Fibroblast of pulmonary artery (primary cell): Measurements from ENCODE around the gene ZNF222.

Experiments
- DNase-seq: peaks from one replicate; pipeline ENCODE4 v3.0.0-alpha.2; 2010; ENCODE audit warnings: low read depth
- H3K4me3 ChIP-seq: replicated peaks from 2 replicates; pipeline ENCODE4 v1.5.1; 2011; ENCODE audit warnings: low read depth, mild to moderate bottlenecking, control low read depth, low read length, moderate library complexity
- TF ChIP-seq, protein P1 (sequence below): IDR thresholded peaks from 2 replicates; pipeline ENCODE4 v1.5.1; 2011; ENCODE audit warnings: mild to moderate bottlenecking, control low read depth, low read length, inconsistent platforms; ENCODE audit errors: missing control alignments

Gene ZNF222

DNA sequence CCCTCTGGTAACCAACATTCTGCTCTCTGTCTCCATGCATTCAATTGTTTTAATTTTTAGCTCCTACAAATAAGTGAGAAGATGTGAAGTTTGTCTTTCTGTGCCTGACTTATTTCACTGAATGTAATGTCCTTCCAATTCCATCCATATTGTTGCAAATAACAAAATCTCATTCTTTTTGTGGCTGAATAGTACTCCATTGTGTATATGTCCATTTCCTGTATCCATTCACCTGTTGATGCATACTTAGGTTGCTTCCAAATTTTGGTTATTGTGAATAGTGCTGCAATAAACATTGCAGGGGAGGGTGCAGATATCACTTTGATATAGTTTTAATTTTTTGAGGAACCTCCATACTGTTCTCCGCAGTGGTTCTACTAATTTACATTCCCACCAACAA, 44.2 kb downstream of the ZNF222 start:
- no peak overlapping the region for H3K4me3 ChIP-seq
- DNase-seq: no peak
- TF ChIP-seq, protein P1, sequence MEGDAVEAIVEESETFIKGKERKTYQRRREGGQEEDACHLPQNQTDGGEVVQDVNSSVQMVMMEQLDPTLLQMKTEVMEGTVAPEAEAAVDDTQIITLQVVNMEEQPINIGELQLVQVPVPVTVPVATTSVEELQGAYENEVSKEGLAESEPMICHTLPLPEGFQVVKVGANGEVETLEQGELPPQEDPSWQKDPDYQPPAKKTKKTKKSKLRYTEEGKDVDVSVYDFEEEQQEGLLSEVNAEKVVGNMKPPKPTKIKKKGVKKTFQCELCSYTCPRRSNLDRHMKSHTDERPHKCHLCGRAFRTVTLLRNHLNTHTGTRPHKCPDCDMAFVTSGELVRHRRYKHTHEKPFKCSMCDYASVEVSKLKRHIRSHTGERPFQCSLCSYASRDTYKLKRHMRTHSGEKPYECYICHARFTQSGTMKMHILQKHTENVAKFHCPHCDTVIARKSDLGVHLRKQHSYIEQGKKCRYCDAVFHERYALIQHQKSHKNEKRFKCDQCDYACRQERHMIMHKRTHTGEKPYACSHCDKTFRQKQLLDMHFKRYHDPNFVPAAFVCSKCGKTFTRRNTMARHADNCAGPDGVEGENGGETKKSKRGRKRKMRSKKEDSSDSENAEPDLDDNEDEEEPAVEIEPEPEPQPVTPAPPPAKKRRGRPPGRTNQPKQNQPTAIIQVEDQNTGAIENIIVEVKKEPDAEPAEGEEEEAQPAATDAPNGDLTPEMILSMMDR: no peak

DNA sequence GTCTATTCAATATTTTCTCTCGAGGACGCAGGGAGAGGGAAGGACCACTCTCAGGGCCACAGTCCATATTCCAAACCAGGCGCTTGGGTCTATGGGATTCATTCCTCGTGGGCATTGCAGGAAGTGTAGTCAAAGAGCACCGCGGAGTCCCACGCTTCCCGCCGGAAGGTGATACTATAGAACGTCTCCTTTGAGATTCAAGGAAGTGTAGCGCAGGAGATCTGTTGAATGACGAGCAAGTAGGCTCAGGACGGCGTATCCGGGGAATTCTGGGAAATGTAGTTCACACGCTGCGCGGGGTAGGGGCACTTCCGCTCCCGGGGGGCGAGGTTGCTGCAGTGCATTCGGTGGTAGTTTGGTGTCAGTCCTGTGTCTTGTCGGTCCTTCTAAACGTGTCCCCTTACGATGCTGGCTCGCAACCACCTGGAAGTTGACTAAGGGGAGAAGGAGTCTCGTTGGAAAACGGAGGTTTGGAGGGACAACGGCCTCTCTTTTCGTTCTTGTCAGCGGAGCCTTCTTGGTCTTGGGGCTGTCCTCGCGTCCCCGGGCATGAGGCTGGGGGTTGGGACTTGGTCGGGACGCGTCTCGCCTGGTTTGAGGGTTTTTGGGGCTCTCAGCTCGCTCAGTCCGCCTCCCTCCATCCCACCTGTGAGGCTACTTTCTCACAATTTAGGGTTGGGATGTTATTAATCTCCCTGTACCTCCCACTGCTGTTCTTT, 46.8 kb downstream of the ZNF222 start, which contains the start of gene ZNF284:
Gene ZNF284, plus strand, starts transcription at position 336 of the 719 bp plus-strand sequence. CDS start 4,231 bp downstream, outside the sequence.
- TF ChIP-seq, protein P1: no peak
- DNase-seq: peak; percentile 92

DNA sequence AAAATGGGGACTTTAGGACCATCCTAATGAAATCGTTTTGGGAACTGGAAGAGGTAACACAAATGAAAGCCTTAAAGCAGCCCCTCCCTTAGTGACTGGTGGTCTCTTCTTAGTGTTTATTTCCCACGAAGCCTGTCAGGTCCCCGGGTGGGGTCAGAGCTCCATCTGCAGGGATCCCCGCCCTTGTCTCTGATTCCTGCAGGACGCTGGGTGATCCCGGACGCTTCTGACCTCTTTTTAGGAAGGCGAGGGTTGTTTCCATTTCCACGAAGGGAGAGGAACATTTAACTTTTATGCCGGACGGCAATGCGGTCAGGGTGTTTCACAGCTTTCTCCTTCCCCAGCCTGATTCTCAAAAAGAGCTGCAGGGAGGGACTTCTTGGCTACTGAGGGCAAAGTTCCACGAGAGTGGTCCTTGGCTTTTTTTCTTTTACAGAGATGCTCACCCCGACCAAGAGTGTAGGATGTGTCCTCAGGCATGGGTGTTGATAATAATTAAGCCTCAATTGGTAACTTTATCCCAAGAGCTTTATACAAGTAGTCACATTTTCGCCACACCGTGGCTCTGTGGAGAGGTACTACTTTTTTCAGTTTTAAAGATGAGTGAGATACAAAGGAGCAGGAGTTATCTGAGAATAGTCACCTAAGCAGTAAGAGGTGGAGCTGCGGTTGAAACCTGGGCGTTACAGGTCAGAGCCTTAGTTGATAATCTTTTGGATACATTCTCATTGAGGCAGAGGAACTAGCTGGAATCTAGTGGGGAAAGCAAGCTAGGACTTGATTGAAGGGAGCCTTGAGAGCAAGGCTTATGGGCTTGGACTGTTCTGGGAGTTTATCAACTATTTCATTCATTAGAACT, 47.6 kb downstream of the ZNF222 start:
- TF ChIP-seq, protein P1: no peak
- peak overlapping the region; percentile 79 for H3K4me3 ChIP-seq
- DNase-seq: peak; percentile 7

More for the DNA sequence above, 46.8 kb downstream of the ZNF222 start, which contains the start of gene ZNF284:
- H3K4me3 ChIP-seq: peak within 1 kb of the TSS; percentile 79

GRCh38 chr19:44076325-44076724, 51.1 kb downstream of the ZNF222 start:
- DNase-seq: no peak
- TF ChIP-seq, protein P1: no peak
- no peak overlapping the region for H3K4me3 ChIP-seq
